ENCODE results near the gene ERICH6.

GRCh38 chr3:150635526-150635925 is 68.2 kb downstream of the ERICH6 start:
- no peak for TF ChIP-seq POLR2AphosphoS5 (IDR thresholded peaks at IDR 0.05; ENCODE audit: low read depth, low read length)
- no peak for TF ChIP-seq TAF1 (IDR thresholded peaks at IDR 0.05; ENCODE audit: borderline replicate concordance, low read depth, low read length)
